HG03558 (cell line): ENCODE data around the gene ZRANB3.
"Not testable (repeated sequence)": the region's sequence is repeated elsewhere in the genome, so short reads cannot be mapped to it uniquely, and the experiment has no call there.

Source experiments
- ATAC-seq: cut with Tn5 transposase; IDR thresholded peaks from one replicate; pipeline ENCODE4 v1.9.1; 2021; ENCODE audit warnings: moderate number of reproducible peaks; ENCODE audit not compliant: unreplicated experiment; ENCODE audit errors: extremely low read depth

The ZRANB3 gene

DNA sequence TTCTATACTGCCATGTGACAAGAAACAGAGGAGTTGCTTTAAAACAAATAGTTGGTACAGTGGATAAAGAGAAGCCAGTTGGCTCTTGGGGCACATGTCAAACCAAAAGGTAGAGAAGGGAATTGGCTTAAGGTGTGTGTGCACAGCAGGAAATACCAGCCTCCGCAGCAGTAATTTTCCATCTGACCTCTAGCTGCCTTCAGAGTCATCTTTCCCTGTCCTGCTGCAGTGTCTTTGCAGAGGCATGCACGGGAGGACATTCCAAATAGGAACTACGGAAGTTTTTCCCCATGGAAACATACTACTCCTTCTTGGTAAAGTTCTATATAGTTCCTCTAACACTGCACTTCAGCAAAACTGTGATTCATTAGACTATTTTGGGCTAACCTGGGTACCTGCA, 379.4 kb downstream of the ZRANB3 start:
- ATAC-seq = no peak

GRCh38 chr2:135150725-135151124, 380.3 kb downstream of the ZRANB3 start:
- no peak for ATAC-seq

GRCh38 chr2:135149251-135149650, 381.8 kb downstream of the ZRANB3 start:
- ATAC-seq = no peak

DNA sequence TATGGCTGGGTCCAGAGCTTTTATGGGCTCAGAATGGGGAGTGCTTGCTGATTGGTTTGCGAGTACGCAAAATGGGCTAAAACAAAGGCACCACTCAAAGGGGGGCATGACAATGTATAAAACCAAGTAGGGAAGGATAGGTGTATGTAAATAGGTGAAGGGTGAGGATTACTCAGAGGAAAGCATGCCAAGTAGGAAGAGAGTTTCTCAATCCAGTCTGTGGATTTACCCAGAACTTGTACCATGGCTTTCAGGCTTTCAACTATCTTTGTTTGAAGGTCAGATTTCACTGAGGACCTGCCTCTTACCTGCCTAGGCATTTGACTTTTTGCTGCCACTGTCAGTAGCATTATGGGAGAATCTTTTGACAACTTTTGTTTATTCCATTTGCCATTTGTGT, 386.7 kb downstream of the ZRANB3 start:
- ATAC-seq = no peak

DNA sequence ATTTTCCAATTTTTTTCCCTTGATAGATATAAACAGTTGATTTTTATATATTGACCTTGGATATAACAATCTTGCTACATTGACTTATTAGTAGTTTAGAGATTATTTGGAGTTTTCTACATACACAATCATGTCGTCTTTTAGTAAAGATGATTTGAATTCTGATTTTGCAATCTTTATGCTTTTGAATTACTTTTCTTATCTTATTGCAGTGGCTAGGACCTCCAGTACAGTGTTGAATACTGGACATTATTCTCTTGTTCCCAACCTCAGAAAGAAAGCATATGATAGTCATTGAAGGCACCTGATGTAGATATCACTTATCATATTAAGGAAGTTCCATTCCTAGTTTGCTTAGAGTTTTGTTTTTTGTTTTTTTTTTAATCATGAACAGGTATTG, 388.7 kb downstream of the ZRANB3 start:
- no peak for ATAC-seq

GRCh38 chr2:135140606-135141005, 390.4 kb downstream of the ZRANB3 start:
- ATAC-seq = no peak

- ATAC-seq = no peak
Observed at GRCh38 chr2:135132314-135132713, 398.7 kb downstream of the ZRANB3 start.

DNA sequence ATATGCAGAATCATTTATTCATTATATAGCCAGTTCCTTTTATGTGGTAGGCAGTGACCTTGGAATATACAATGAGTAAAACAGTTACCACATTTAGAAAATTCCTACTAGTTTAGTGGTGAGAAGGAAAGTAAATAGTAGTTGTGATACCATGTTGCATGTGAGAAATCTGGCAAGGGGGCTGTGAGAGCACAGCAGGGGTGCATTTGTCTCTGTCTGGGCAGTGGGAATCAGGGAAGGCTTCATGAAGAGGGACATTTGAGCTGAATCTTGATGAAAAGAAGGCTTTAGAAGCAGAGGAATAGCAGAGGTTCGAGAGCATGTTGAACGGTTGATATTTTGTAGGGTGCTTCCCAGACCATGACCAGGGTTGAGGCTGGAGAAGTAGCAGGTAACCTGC, 400.3 kb downstream of the ZRANB3 start:
- ATAC-seq = no peak

GRCh38 chr2:135125940-135126339, 405.1 kb downstream of the ZRANB3 start:
- no peak for ATAC-seq

GRCh38 chr2:135124924-135125886, 405.8 kb downstream of the ZRANB3 start:
- ATAC-seq = no peak

DNA sequence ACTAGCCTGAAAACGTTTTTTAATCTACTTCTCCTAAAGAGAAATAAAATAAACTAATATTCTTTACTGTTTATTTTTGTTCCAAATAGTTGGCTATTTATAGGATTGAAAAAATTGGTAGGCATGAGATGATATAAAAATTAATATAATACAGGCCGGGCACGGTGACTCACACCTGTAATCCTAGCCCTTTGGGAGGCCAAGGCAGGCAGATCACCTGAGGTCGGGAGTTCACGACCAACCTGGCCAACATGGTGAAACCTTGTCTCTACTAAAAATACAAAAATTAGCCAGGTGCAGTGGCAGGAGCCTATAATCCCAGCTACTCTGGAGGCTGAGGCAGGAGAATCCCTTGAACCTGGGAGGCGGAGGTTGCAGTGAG, 409.4 kb downstream of the ZRANB3 start:
- ATAC-seq = not testable (repeated sequence)

- no peak for ATAC-seq
Observed at GRCh38 chr2:135121016-135121657, 409.9 kb downstream of the ZRANB3 start.

GRCh38 chr2:135119582-135119981, 411.4 kb downstream of the ZRANB3 start:
- no peak for ATAC-seq

DNA sequence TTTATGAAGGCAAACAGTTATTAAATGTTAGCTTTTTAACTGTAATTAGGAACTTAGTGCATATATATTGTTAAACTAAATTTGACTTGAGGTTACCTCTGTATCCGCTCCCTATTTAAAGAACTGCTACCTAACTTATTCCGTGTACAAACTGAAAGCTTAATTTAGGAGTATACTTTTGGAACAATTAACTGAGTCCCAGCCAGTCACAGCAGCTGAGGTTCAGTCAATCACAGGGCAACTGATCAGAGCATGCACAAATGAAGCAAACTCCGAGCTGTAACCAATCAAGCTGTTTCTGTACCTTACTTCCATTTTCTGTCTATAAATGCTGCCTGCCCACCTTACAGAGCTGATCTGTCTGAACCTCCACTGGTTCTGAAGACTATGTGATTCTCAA, 417.7 kb downstream of the ZRANB3 start:
- ATAC-seq = no peak

- not testable (repeated sequence) for ATAC-seq
Observed at GRCh38 chr2:135105513-135106316, 425.3 kb downstream of the ZRANB3 start.

DNA sequence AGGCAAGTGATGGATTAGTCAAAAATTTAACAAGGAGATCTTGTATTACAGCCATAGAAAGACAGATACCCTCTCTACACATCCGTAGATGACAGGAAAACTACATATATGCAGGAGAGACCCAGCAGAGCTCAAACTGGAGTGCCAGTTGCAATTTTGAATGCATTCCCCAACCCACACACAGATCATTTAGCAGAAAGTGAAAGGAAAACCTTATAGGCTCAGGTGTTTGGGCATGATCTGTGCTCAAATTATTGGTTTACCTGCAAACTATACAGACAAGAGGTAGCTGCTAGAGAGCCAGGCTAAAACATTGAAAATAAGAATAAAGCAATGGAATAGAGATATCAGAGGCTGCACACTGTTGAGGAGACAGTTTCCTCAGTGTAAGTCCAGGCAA, 427.2 kb downstream of the ZRANB3 start:
- ATAC-seq = no peak

- no peak for ATAC-seq
Observed at GRCh38 chr2:135099802-135100483, 431.1 kb downstream of the ZRANB3 start.

DNA sequence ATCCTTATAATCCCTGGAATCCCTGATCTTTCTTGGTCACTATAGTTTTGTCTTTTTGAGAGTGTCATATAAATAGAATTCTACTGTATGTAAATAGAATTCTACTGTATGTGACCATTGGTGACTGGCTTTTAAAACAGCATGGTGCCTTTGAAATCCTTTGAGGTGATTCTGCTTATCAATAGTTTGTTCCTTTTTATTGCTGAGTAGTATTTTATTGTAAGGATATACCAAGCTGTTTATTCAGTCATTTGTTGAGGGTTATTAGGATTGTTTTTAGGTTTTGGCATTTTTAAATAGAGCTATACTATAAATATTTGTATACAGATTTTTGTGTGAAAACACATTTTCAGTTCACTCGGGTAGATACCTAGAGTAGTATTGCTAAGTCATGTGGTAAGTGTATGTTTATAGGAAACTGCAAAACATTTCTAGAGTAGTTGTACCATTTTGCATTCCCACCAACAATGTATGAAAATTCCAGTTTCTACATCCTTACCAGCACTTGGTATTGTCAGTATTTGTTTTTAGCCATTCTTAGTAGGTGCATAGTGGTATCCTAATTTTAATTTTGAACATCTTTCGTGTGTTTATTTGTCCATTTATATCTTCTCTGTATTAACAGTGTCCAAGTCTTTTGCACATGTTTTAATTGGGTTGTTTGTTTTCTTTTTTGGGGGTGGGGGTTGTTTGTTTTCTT, 433.3 kb downstream of the ZRANB3 start:
- ATAC-seq = no peak

DNA sequence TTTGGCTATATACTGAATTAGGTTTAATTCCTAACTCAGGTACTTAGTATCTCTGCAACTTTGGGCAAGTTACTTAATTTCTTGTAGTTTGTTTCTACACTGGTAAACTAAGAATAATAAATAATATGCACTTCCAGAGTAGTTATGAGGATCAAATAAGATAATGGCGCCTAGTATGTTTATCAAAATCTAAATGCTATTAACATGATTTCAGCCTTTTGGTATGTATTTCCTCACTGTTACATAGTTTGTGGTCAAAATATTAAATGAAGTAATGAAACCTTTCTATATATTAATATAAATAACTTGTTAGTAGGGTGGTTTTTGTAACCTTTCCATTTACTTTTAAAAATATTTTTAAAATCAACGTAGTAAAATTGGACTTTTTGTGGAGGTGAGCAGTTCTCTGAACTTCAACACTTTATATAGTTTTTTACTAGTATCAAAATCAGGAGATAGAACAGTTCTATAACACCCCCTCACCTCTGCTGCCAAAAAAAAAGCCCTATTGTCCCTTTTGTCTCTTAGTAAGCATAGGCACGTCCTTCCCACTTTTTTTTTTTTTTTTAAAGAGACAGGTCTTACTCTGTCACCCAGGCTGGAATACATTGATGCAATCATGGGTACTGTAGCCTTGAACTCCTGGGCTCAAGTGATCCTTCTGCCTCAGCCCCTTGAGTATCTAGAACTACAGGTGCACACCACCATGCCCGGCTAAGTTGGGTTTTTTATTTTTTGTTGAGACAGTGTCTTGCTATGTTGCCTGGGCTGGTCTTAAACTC, 434.2 kb downstream of the ZRANB3 start:
- no peak for ATAC-seq
